SU-DHL-6 (cell line): ENCODE results near the gene DST.

Source experiments
- H2AFZ ChIP-seq: fragments of 200-600 bp; sonication (generic); 2 replicates; pipeline ENCODE4 v1.6.1; 2014; ENCODE audit warnings: low read depth, mild to moderate bottlenecking, moderate library complexity, mixed read lengths, antibody characterized with exemption, low read length; ENCODE audit not compliant: severe bottlenecking
- H3F3A ChIP-seq: fragments of 200-600 bp; shearing (Covaris generic); 2 replicates; pipeline ENCODE4 v1.6.0; 2016; ENCODE audit warnings: antibody characterized with exemption, mild to moderate bottlenecking; ENCODE audit not compliant: insufficient read depth
- H3K27ac ChIP-seq: fragments of 200-600 bp; sonication (generic); 2 replicates; pipeline ENCODE4 v1.5.1; 2016; ENCODE audit warnings: low read depth, mild to moderate bottlenecking, low read length, moderate library complexity, mixed read lengths
- H3K27me3 ChIP-seq: fragments of 200-600 bp; sonication (generic), shearing (Covaris generic); 2 replicates; pipeline ENCODE4 v1.6.0; 2014; ENCODE audit warnings: mild to moderate bottlenecking, low read length
- H3K36me3 ChIP-seq: fragments of 200-600 bp; sonication (generic); 2 replicates; pipeline ENCODE4 v1.6.1; 2014; ENCODE audit warnings: mild to moderate bottlenecking, low read length, mixed read lengths
- H3K4me2 ChIP-seq: fragments of 300-600, 200-600 bp; shearing (Covaris generic), sonication (generic); 2 replicates; pipeline ENCODE4 v1.6.0; 2014; ENCODE audit warnings: low read length, low read depth, mild to moderate bottlenecking; ENCODE audit not compliant: poor library complexity, severe bottlenecking
- H3K4me3 ChIP-seq: fragments of 200-600 bp; sonication (generic); 2 replicates; pipeline ENCODE4 v1.5.1; 2014; ENCODE audit warnings: antibody characterized with exemption, low read length, mild to moderate bottlenecking, mixed read lengths; ENCODE audit not compliant: insufficient read depth, poor library complexity, severe bottlenecking
- H3K79me2 ChIP-seq: fragments of 200-600 bp; sonication (generic); 2 replicates; pipeline ENCODE4 v1.6.1; 2014; ENCODE audit warnings: mild to moderate bottlenecking, low read length, moderate library complexity; ENCODE audit not compliant: insufficient read depth
- H3K9ac ChIP-seq: fragments of 200-600 bp; sonication (generic); 2 replicates; pipeline ENCODE4 v1.7.0; 2014; ENCODE audit warnings: mild to moderate bottlenecking, low read length
- H3K9me2 ChIP-seq: fragments of 200-600 bp; sonication (generic); replicated peaks from 2 replicates; pipeline ENCODE4 v1.6.1; 2014; ENCODE audit warnings: low read length; ENCODE audit not compliant: insufficient read depth
- H3K9me3 ChIP-seq: fragments of 200-600 bp; sonication (generic); 2 replicates; pipeline ENCODE4 v1.6.1; 2014; ENCODE audit warnings: low read length, mixed read lengths; ENCODE audit not compliant: insufficient read depth
- H4K20me1 ChIP-seq: fragments of 200-600 bp; sonication (generic); 2 replicates; pipeline ENCODE4 v1.6.1; 2014; ENCODE audit warnings: low read depth, mild to moderate bottlenecking, antibody characterized with exemption, low read length, moderate library complexity, mixed read lengths
- EZH2phosphoT487 ChIP-seq: fragments of 200-600 bp; sonication (generic), shearing (Covaris generic); conservative IDR thresholded peaks from 2 replicates; pipeline ENCODE4 v1.6.1; 2018; ENCODE audit warnings: mild to moderate bottlenecking, antibody characterized with exemption, low read length, moderate library complexity, mixed read lengths
- TF ChIP-seq, protein P1 (sequence below): fragments of 200-600 bp; sonication (generic); IDR thresholded peaks from one replicate; pipeline ENCODE4 v1.5.1; 2017; ENCODE audit warnings: antibody characterized with exemption, mild to moderate bottlenecking, low read length, moderate library complexity; ENCODE audit not compliant: insufficient read depth, poor library complexity, severe bottlenecking

DST gene

DNA sequence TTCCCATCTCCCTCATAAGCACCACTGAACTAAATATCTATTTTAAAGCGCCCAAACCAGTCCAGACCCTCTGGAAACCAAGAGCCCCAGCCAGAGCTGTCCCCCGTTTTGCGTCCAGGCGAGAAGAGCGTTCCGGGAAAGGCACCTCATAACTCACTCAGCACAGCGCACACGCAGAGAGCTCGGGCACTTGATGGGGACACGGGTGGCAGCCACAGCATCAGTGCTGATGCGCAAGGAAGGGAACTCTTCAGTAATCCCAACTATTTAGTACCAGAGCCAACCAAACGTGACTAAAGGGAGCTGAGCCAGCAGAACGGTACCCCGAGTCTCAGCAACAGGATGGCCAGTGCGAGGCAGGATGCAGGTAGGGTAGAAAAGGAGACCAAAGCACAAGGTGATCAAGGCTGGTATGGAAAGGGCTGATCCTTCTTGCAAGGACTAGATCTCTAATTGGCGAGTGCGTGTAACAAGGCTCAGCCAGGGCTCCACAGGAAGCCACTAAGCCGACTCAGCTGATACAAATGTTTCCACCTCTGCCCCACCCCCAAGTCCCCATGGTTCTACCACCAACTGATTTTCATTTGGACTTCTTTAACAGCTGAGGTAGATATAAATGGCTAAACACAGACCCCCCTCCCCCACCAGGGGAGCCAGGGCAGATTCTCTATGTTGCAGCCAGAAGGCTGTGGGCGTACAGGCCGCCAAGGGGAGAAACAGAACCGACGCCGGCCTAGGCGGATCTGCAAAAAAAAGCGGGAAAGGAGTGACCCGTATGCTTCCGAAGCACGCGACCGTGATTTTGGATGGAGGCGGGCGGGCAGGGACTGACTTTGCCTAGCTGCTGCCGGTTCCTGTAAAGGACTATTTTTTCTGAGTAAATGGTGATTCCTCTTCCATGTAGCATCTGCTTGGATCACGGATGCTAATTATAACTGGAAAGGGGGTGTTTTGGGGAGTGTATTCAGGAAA lies 211.8 kb downstream of the DST start:
- Histone ChIP-seq H3K9me3 (no peaks in the 10 kb centered on the region), H4K20me1 (no peaks in the 10 kb centered on the region), H3K36me3 (no peaks in the 10 kb centered on the region), H3K27me3 (no peaks in the 10 kb centered on the region), H3K9ac (no peak overlapping the region), H3K4me3 (no peak overlapping the region), H3K27ac (no peak overlapping the region), H3K4me2 (no peak overlapping the region), H2AFZ (no peak overlapping the region), H3F3A (no peaks in the 10 kb centered on the region), H3K9me2 (no peaks in the 10 kb centered on the region), H3K79me2 (no peaks in the 10 kb centered on the region)
- TF ChIP-seq, protein P1, sequence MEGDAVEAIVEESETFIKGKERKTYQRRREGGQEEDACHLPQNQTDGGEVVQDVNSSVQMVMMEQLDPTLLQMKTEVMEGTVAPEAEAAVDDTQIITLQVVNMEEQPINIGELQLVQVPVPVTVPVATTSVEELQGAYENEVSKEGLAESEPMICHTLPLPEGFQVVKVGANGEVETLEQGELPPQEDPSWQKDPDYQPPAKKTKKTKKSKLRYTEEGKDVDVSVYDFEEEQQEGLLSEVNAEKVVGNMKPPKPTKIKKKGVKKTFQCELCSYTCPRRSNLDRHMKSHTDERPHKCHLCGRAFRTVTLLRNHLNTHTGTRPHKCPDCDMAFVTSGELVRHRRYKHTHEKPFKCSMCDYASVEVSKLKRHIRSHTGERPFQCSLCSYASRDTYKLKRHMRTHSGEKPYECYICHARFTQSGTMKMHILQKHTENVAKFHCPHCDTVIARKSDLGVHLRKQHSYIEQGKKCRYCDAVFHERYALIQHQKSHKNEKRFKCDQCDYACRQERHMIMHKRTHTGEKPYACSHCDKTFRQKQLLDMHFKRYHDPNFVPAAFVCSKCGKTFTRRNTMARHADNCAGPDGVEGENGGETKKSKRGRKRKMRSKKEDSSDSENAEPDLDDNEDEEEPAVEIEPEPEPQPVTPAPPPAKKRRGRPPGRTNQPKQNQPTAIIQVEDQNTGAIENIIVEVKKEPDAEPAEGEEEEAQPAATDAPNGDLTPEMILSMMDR: no peak
- TF ChIP-seq EZH2phosphoT487: no peak

DNA sequence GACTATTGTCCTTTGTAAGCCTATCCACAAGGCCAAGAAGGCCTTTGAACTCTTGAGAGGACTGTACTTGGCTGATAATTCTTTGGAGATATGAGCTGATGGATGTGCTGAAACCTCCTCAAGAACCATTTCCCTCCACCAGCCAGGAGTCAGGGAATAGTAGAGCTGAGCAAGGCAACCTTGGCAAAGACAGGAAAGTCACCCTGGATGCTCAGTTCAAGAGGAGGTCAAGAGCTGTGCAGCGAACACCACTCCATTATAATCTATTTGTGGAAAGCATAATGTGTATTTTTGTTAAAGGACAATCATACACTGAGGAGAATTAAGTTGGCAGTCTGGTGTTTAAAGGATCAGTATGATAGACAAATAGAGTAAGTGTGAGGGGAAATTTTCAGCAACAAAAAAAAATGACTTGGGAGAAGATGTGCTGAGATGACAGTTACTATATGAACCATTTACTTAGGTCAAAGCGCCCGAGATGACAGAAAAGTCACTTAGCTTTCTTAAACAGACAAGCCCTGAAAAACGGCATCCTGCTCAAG lies 218.1 kb downstream of the DST start:
- H3K27me3 ChIP-seq: no peaks in the 10 kb centered on the region
- no peak overlapping the region for H3K4me2 ChIP-seq
- no peaks in the 10 kb centered on the region for H3K36me3 ChIP-seq
- no peaks in the 10 kb centered on the region for H4K20me1 ChIP-seq
- no peaks in the 10 kb centered on the region for H3K79me2 ChIP-seq
- TF ChIP-seq EZH2phosphoT487: no peak
- TF ChIP-seq, protein P1: no peak
- H3K9me2 ChIP-seq: no peaks in the 10 kb centered on the region
- H3F3A ChIP-seq: no peaks in the 10 kb centered on the region
- H2AFZ ChIP-seq: no peak overlapping the region
- H3K9ac ChIP-seq: no peak overlapping the region
- no peak overlapping the region for H3K27ac ChIP-seq
- H3K4me3 ChIP-seq: no peak overlapping the region
- no peaks in the 10 kb centered on the region for H3K9me3 ChIP-seq

DNA sequence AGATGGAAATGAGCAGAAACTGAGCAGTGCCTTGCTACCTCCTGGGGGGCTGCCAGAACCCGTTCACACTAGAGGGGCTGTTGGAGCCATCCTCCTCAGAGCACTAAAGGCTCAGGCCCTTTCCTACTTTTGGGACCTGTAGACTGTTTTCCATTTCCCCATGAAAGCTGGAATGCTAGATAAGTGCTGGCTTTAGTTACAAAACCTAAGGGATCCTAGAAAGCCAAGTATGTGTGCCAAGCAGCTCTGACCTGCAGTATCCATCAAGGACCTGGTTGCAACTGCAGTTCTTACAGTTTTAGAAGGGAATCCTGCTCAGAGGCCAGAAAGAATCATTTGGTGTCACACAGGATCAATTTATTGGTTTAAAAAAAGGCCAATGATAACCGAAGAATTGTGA lies 218.6 kb downstream of the DST start:
- H3K79me2 ChIP-seq: no peaks in the 10 kb centered on the region
- no peaks in the 10 kb centered on the region for H3K9me2 ChIP-seq
- H3K36me3 ChIP-seq: no peaks in the 10 kb centered on the region
- no peaks in the 10 kb centered on the region for H4K20me1 ChIP-seq
- H3K27ac ChIP-seq: no peak overlapping the region
- no peaks in the 10 kb centered on the region for H3K27me3 ChIP-seq
- H3K4me3 ChIP-seq: no peak overlapping the region
- no peaks in the 10 kb centered on the region for H3F3A ChIP-seq
- H3K9me3 ChIP-seq: no peaks in the 10 kb centered on the region
- no peak overlapping the region for H2AFZ ChIP-seq
- no peak overlapping the region for H3K9ac ChIP-seq
- no peak overlapping the region for H3K4me2 ChIP-seq
- TF ChIP-seq EZH2phosphoT487: no peak
- TF ChIP-seq, protein P1: no peak
